Cardiac muscle cell (in vitro differentiated cells and primary cell): ENCODE data around the gene TGFBRAP1. TPM values are rescaled to one million over a fixed set of nuclear protein-coding genes. Genes with fewer than 3 reads are reported as not detected.

ENCODE experiments used
- DNase-seq, 2 donors: peaks; one replicate each; pipeline versions ENCODE4 v3.0.0 to v3.0.0-alpha.2; 2010 to 2017; ENCODE audit warnings: low read depth in 1 of 2, low spot score in 1 of 2
- H3K27ac ChIP-seq: fragments of 200-600 bp; sonication (generic); 2 replicates; pipeline ENCODE4 v1.5.1; 2016
- H3K27me3 ChIP-seq: fragments of 200-600 bp; sonication (generic); 2 replicates; pipeline ENCODE4 v1.6.0; 2016; ENCODE audit warnings: control low read depth
- H3K36me3 ChIP-seq: fragments of 200-600 bp; sonication (generic); 2 replicates; pipeline ENCODE4 v1.5.1; 2016; ENCODE audit warnings: control low read depth
- H3K4me1 ChIP-seq: fragments of 200-600 bp; sonication (generic); 2 replicates; pipeline ENCODE4 v1.8.1; 2017; ENCODE audit warnings: low read depth, mild to moderate bottlenecking, mixed run types
- H3K4me3 ChIP-seq: fragments of 200-600 bp; sonication (generic); 2 replicates; pipeline ENCODE4 v1.5.1; 2016; ENCODE audit warnings: mild to moderate bottlenecking
- H3K9me3 ChIP-seq: fragments of 200-600 bp; sonication (generic); 2 replicates; pipeline ENCODE4 v1.5.1; 2017; ENCODE audit warnings: low read depth, mild to moderate bottlenecking, control low read depth
- polyA plus RNA-seq: library from polyadenylated mRNA; unstranded; fragments of >200 nt; fragmentation: Nextera tagmentation; extraction: Ambion mirVana; gene quantifications from 2 replicates; pipeline ENCODE4 v1.2.1, GENCODE V29; 2016
- total RNA-seq: library from RNA; depleted of rRNA; stranded (reverse); fragments of >200 nt; gene quantifications from 2 replicates; pipeline ENCODE4 v1.2.3, GENCODE V29; 2016
- TF ChIP-seq, protein P1 (sequence below): IDR thresholded peaks from 2 replicates; pipeline ENCODE4 v1.5.1; 2012; ENCODE audit warnings: low read depth, mild to moderate bottlenecking, low read length

Gene TGFBRAP1, protein sequence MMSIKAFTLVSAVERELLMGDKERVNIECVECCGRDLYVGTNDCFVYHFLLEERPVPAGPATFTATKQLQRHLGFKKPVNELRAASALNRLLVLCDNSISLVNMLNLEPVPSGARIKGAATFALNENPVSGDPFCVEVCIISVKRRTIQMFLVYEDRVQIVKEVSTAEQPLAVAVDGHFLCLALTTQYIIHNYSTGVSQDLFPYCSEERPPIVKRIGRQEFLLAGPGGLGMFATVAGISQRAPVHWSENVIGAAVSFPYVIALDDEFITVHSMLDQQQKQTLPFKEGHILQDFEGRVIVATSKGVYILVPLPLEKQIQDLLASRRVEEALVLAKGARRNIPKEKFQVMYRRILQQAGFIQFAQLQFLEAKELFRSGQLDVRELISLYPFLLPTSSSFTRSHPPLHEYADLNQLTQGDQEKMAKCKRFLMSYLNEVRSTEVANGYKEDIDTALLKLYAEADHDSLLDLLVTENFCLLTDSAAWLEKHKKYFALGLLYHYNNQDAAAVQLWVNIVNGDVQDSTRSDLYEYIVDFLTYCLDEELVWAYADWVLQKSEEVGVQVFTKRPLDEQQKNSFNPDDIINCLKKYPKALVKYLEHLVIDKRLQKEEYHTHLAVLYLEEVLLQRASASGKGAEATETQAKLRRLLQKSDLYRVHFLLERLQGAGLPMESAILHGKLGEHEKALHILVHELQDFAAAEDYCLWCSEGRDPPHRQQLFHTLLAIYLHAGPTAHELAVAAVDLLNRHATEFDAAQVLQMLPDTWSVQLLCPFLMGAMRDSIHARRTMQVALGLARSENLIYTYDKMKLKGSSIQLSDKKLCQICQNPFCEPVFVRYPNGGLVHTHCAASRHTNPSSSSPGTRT
- total RNA-seq (15.8 and 18.9 TPM in 2 replicates), polyA plus RNA-seq (11.4 and 11.5 TPM in 2 replicates)

DNA sequence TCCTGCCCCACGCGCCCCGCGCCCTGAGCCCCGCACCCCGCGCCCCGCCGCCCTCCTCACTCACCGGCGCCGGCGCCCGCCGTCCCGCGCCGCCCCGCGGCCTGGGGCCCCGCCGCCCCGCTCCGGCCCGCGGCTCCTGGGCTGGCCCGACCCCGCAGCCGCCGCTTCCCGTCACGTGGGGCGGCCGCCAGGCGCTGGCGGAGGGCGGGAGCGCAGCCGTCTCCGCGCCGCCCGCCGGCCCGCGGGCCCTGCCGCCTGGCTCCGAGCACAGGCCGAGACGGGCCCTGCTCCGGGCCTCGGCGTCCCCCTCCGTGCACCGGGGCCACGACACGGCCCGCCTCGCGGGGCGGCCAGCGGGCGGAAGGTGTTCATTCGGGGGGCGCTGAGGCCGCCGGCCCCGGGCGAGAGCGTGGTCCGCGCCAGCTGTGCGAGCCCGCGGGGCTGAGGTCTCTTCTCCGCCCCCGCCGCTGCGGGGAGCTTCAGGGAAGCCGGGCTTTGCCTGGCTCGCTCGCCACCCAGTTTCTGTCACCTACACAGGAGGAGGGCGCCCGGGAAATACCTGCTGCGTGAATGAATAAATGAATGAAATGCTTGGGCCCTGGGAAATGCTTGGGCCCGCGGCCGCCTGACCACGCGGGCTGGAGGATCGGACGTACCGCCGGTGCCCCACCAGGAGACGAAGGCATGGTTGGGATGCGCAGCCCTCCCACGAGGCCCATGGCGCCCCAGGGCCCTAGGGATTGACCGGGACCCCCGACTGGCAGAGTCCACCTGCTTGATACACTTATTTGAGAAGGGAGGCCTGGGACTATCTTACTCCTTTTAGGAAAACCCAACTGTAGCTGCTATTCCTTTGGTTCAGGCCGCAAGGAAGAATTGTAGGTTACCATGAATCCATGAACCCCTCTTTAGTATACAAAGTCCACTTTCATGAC, at the start of gene TGFBRAP1:
TGFBRAP1 (minus strand) TSS at position 175 of the 935 bp plus-strand sequence. CDS start 21,434 bp downstream, outside the sequence.
- peak within 1 kb of the TSS; percentile 91 for H3K27ac ChIP-seq

DNA sequence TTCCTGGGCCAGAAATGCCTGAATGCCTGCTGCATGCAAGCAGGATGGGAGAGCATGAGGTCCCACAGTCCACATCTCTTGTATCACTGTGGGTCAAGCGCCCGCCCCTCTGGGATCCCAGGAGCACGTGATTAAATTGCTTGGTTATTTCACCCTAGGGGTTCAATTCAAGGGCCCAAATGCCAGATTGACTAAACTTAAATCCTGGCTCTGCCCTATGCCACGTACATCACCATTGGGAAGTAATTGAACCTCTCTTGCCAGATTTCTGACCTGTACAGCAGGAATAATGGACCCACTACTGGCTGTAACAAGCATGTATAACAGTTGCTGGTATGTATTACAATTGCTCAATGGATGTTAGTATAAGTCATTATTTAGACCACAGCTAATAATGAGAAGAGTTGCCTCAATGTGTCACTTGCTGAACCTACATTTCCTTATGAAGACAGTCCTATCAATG, 49.4 kb upstream of the TGFBRAP1 start:
- no peaks in the 10 kb centered on the region for H3K27me3 ChIP-seq
- H3K27ac ChIP-seq: peak overlapping the region; percentile 80
- DNase-seq: no peak
- TF ChIP-seq, protein P1, sequence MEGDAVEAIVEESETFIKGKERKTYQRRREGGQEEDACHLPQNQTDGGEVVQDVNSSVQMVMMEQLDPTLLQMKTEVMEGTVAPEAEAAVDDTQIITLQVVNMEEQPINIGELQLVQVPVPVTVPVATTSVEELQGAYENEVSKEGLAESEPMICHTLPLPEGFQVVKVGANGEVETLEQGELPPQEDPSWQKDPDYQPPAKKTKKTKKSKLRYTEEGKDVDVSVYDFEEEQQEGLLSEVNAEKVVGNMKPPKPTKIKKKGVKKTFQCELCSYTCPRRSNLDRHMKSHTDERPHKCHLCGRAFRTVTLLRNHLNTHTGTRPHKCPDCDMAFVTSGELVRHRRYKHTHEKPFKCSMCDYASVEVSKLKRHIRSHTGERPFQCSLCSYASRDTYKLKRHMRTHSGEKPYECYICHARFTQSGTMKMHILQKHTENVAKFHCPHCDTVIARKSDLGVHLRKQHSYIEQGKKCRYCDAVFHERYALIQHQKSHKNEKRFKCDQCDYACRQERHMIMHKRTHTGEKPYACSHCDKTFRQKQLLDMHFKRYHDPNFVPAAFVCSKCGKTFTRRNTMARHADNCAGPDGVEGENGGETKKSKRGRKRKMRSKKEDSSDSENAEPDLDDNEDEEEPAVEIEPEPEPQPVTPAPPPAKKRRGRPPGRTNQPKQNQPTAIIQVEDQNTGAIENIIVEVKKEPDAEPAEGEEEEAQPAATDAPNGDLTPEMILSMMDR: no peak
- H3K4me3 ChIP-seq: no peak overlapping the region
- H3K9me3 ChIP-seq: no peaks in the 10 kb centered on the region
- peaks cover 72% of the 10 kb centered on the region for H3K36me3 ChIP-seq
- peaks cover 80% of the 10 kb centered on the region for H3K4me1 ChIP-seq

More for the DNA sequence above, at the start of gene TGFBRAP1:
- H3K4me3 ChIP-seq: peak within 1 kb of the TSS; percentile 60
- H3K27me3 ChIP-seq: no peaks in the 10 kb centered on the region
- peak; percentile 64 to 83 for DNase-seq
- H3K9me3 ChIP-seq: no peaks in the 10 kb centered on the region
- no peaks in the 10 kb centered on the region for H3K4me1 ChIP-seq
- H3K36me3 ChIP-seq: no peaks in the 10 kb centered on the region
- TF ChIP-seq, protein P1: no peak

DNA sequence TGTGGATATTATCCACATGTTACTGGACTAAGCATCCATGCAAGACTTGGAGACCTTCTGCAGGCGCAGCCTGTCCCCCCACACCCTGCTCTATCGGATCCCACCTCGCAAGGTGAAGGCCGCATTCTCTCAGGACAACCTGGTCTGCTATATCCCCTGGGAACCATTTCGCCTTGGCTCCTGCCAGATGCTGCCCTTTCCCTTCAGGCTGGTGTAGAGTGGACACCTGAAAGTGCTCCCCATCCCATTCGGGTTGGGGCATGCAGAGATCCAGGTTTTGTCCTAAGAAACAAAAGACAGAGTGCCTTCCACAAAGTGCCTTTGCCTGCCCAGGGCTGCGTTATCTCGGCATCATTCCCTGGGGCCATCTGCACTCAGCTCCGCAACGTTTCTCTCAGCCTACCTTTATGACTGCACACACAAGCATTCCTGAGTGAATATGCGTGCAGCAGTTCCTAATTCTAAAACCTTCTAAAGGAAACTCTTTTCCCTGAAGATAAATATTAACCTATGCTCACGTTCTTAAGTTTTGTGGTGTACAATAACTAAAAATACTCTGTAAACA, 48.8 kb upstream of the TGFBRAP1 start:
- Histone ChIP-seq H3K4me3 (no peak overlapping the region), H3K27me3 (no peaks in the 10 kb centered on the region), H3K9me3 (no peaks in the 10 kb centered on the region), H3K27ac (peak overlapping the region; percentile 80), H3K4me1 (peaks cover 74% of the 10 kb centered on the region), H3K36me3 (peaks cover 72% of the 10 kb centered on the region)
- DNase-seq: no peak
- TF ChIP-seq, protein P1: no peak

DNA sequence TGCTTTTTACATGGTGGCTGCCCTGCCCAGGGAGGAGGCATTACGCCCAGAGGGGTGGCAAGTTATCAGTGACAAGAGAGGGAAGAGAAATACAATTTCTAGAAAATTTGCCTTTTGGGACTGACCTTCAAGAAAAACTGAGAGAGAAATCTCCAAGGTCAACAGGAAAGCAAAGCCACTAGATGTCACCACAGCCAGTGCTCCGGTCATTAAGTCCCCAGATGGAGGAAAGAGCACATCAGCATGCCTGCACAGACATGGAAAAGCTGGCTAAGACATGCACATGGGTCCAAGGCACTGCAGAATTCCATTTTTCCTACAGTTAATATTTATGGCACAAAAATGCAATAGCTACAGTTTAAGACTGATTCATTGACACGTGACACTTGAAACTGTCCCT, 48.3 kb upstream of the TGFBRAP1 start:
- peaks cover 69% of the 10 kb centered on the region for H3K4me1 ChIP-seq
- TF ChIP-seq, protein P1: no peak
- H3K27me3 ChIP-seq: no peaks in the 10 kb centered on the region
- H3K27ac ChIP-seq: peak overlapping the region; percentile 80
- H3K36me3 ChIP-seq: peaks cover 72% of the 10 kb centered on the region
- H3K9me3 ChIP-seq: no peaks in the 10 kb centered on the region
- DNase-seq: no peak
- H3K4me3 ChIP-seq: no peak overlapping the region
